Measurements from ENCODE around the gene TOGARAM1.

GRCh38 chr14:45118594-45118993 is 156.6 kb downstream of the TOGARAM1 start:
- TF ChIP-seq EZH2 (IDR thresholded peaks at IDR 0.05; ENCODE audit: insufficient read depth, poor library complexity, severe bottlenecking) (no peak), EZH2phosphoT487 (IDR thresholded peaks at IDR 0.05; ENCODE audit: insufficient read depth, low read depth) (no peak)

Measured in GM23248 (cell line).